A673 (cell line): Measurements from ENCODE around the gene NDUFB3. TPM values are rescaled to one million over a fixed set of nuclear protein-coding genes. Genes with fewer than 3 reads are reported as not detected.

Experiments used
- BruUV-seq: library from RNA; stranded (reverse); fragments of 400-500 nt; replicated peaks from 2 replicates; lab custom pipeline; 2021; lab: Mats Ljungman, UMichigan
- CTCF ChIA-PET: fragments of 300-600 bp; sonication (Branson Sonifier 250); formaldehyde crosslinking; loops from one replicate; lab custom pipeline; 2022; ENCODE audit warnings: antibody characterized with exemption; lab: Charles Lee
- POLR2A ChIA-PET: fragments of 300-600 bp; sonication (Branson Sonifier 250); formaldehyde crosslinking; loops from one replicate; lab custom pipeline; 2022; ENCODE audit warnings: antibody characterized with exemption; ENCODE audit not compliant: low non-redundant PET; lab: Charles Lee
- DNase-seq: peaks from one replicate; pipeline ENCODE4 v3.0.0-alpha.2; 2015; ENCODE audit warnings: low spot score
- H3K27ac ChIP-seq: fragments of 200-600 bp; sonication (generic); 2 replicates; pipeline ENCODE4 v1.5.1; 2016; ENCODE audit warnings: mixed run types, low read depth, mild to moderate bottlenecking, mixed read lengths, antibody characterized with exemption, low read length; ENCODE audit not compliant: poor library complexity, severe bottlenecking
- H3K27me3 ChIP-seq: fragments of 200-600 bp; sonication (generic); replicated peaks from 2 replicates; pipeline ENCODE4 v1.6.1; 2017; ENCODE audit warnings: mixed run types, low read depth, mild to moderate bottlenecking, mixed read lengths, antibody characterized with exemption, low read length; ENCODE audit not compliant: insufficient read depth, poor library complexity
- H3K36me3 ChIP-seq: fragments of 200-600 bp; sonication (generic); 2 replicates; pipeline ENCODE4 v1.6.1; 2016; ENCODE audit warnings: mixed run types, mild to moderate bottlenecking, mixed read lengths, antibody characterized with exemption, low read length; ENCODE audit not compliant: insufficient read depth, poor library complexity, severe bottlenecking
- H3K4me1 ChIP-seq: fragments of 200-600 bp; sonication (generic); 2 replicates; pipeline ENCODE4 v1.6.1; 2017; ENCODE audit warnings: mixed run types, mild to moderate bottlenecking, mixed read lengths, antibody characterized with exemption, low read length; ENCODE audit not compliant: insufficient read depth, poor library complexity, severe bottlenecking
- H3K4me3 ChIP-seq: fragments of 200-600 bp; sonication (generic); 2 replicates; pipeline ENCODE4 v1.5.1; 2016; ENCODE audit warnings: low read depth, mixed run types, mild to moderate bottlenecking, mixed read lengths, low read length; ENCODE audit not compliant: poor library complexity, severe bottlenecking
- H3K9me3 ChIP-seq: fragments of 200-600 bp; sonication (generic); 2 replicates; pipeline ENCODE4 v1.6.1; 2016; ENCODE audit warnings: mixed run types, low read depth, mild to moderate bottlenecking, mixed read lengths, antibody characterized with exemption, low read length; ENCODE audit not compliant: poor library complexity, severe bottlenecking
- CTCF ChIP-seq: fragments of 300-800, 200-600 bp; sonication (generic); conservative IDR thresholded peaks from 2 replicates; pipeline ENCODE4 v1.5.1; 2017; ENCODE audit warnings: low read depth, mild to moderate bottlenecking, antibody characterized with exemption, low read length, moderate library complexity, mixed read lengths
- EZH2 ChIP-seq: fragments of 200-600 bp; sonication (generic); IDR thresholded peaks from 2 replicates; pipeline ENCODE4 v1.6.1; 2017; ENCODE audit warnings: borderline replicate concordance, low read depth, mild to moderate bottlenecking, mixed read lengths, antibody characterized with exemption, low read length; ENCODE audit not compliant: poor library complexity, severe bottlenecking
- intact Hi-C: fragments of 100-400 bp; cut with micrococcal nuclease; formaldehyde crosslinking; loops from one replicate; pipeline ENCODE4 v1.10.0; 2022; ENCODE audit not compliant: unreplicated experiment
- total RNA-seq: library from RNA; stranded (reverse); gene quantifications from 2 replicates; pipeline ENCODE4 v1.2.3, GENCODE V29; 2021

NDUFB3 gene
- total RNA-seq, 1 experiment from 2014 or later = 120 TPM

- intact Hi-C loops = no loop called here
- ChIA-PET POLR2A (no interaction called here), CTCF (no interaction called here)
- Histone ChIP-seq H3K27ac (no peak overlapping the region), H3K9me3 (no peaks in the 10 kb centered on the region), H3K4me1 (no peaks in the 10 kb centered on the region), H3K27me3 (no peaks in the 10 kb centered on the region), H3K4me3 (no peak overlapping the region), H3K36me3 (no peaks in the 10 kb centered on the region)
- no TSS peak for BruUV-seq
- TF ChIP-seq EZH2 (no peak), CTCF (no peak)
- no peak for DNase-seq
Observed at GRCh38 chr2:201105759-201106158, 34.0 kb downstream of the NDUFB3 start.

DNA sequence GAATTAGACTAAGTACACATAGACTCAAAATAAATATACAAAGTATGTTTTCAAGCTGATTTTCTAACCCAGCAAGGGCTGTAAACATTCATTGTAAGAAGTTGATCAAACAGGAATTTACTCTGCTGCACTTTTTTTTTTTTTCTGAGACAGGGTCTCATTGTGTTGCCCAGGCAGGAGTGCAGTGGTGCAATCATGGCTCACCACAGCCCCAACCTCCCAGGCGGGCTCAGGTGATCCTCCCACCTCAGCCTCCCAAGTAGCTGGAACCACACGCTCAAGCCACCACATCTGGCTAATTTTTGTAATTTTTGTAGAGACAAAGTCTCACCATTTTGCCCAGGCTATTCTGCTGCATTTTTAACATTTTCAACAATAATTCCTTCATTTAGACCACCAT lies 35.8 kb downstream of the NDUFB3 start:
- no peaks in the 10 kb centered on the region for H3K4me1 ChIP-seq
- ChIA-PET CTCF (no interaction called here), POLR2A (no interaction called here)
- H3K36me3 ChIP-seq = no peaks in the 10 kb centered on the region
- H3K4me3 ChIP-seq = no peak overlapping the region
- DNase-seq = no peak
- no peak overlapping the region for H3K27ac ChIP-seq
- intact Hi-C loops = no loop called here
- H3K9me3 ChIP-seq = no peaks in the 10 kb centered on the region
- BruUV-seq = no TSS peak
- no peak for TF ChIP-seq CTCF
- TF ChIP-seq EZH2 = no peak
- no peaks in the 10 kb centered on the region for H3K27me3 ChIP-seq

DNA sequence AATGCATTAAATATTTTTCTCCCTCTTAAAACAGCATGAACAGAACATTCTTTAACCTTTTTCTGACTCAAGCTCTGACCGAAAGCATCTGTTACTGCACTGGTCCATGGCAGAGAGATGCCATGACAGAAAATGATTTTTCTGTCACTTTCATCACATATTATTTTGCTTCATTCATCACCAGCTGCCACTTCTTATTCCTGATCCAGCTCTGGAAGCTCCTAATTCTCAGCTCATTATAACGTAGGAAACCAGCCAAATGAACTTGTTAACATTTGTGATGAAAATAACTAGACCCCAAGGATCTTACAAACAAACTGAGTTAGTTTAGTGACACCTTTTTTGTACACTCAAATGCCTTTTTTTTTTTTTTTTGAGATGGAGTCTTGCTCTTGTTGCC lies 36.5 kb downstream of the NDUFB3 start:
- TF ChIP-seq CTCF (no peak), EZH2 (no peak)
- Histone ChIP-seq H3K4me3 (no peak overlapping the region), H3K27ac (no peak overlapping the region), H3K9me3 (no peaks in the 10 kb centered on the region), H3K36me3 (no peaks in the 10 kb centered on the region), H3K27me3 (no peaks in the 10 kb centered on the region), H3K4me1 (no peaks in the 10 kb centered on the region)
- no TSS peak for BruUV-seq
- intact Hi-C loops = no loop called here
- POLR2A ChIA-PET = no interaction called here
- DNase-seq = no peak
- CTCF ChIA-PET = no interaction called here
